Transverse colon (tissue), 4 donors: Measurements from ENCODE around the gene MBNL1. TPM values are rescaled to one million over a fixed set of nuclear protein-coding genes. Genes with fewer than 3 reads are reported as not detected.

Experiments
- DNase-seq: peaks from one replicate; pipeline ENCODE4 v3.0.0-alpha.2; 2019
- H3K27ac ChIP-seq, 4 donors: fragments of 200-600 bp; sonication (generic); 2 replicates each; pipeline ENCODE4 v1.5.1; 2016 to 2018; ENCODE audit warnings: inconsistent platforms in 4 of 4
- H3K27me3 ChIP-seq: fragments of 200-600 bp; sonication (generic); 2 replicates; pipeline ENCODE4 v1.5.1; 2017; ENCODE audit warnings: inconsistent platforms
- H3K36me3 ChIP-seq, 4 donors: fragments of 200-600 bp; sonication (generic); 2 replicates each; pipeline ENCODE4 v1.5.1; 2017 to 2019; ENCODE audit warnings: inconsistent platforms in 4 of 4
- H3K4me1 ChIP-seq, 4 donors: fragments of 200-600 bp; sonication (generic); 2 replicates each; pipeline ENCODE4 v1.5.1; 2017 to 2020; ENCODE audit warnings: inconsistent platforms in 4 of 4
- H3K4me3 ChIP-seq, 4 donors: fragments of 200-600 bp; sonication (generic); 1 replicate in 1 of 4; 2 replicates in 3 of 4; pipeline versions ENCODE4 v1.5.1 to v1.6.1; 2017 to 2019; ENCODE audit warnings: inconsistent platforms in 4 of 4
- H3K9me3 ChIP-seq, 2 donors: fragments of 200-600 bp; sonication (generic); 2 replicates each; pipeline ENCODE4 v1.5.1; 2017 to 2019; ENCODE audit warnings: inconsistent platforms in 2 of 2
- EP300 ChIP-seq: sonication (generic); formaldehyde crosslinking; IDR thresholded peaks from one replicate; pipeline ENCODE4 v1.6.1; 2017; ENCODE audit warnings: antibody characterized with exemption, low read depth
- POLR2A ChIP-seq: fragments of 450-650 bp; IDR thresholded peaks from one replicate; pipeline ENCODE4 v1.6.1; 2016; ENCODE audit warnings: antibody characterized with exemption, mild to moderate bottlenecking, moderate library complexity
- POLR2AphosphoS5 ChIP-seq, 3 donors: sonication (generic); formaldehyde crosslinking; IDR thresholded peaks; one replicate each; pipeline ENCODE4 v1.6.1; 2016; ENCODE audit warnings: antibody characterized with exemption in 3 of 3
- WGBS, 2 donors: methylation state at CpG; one replicate each; pipeline ENCODE4 v1.1.5; 2018; ENCODE audit warnings: low coverage in 1 of 2; 5-methylcytosine and 5-hydroxymethylcytosine counted together
- in situ Hi-C, 4 donors: fragments of 200-750 bp; cut with MboI; loops; one replicate each; pipeline versions ENCODE4 v1.15.0 to v1.15.1; 2017; ENCODE audit warnings: low sequenced_read_pairs in 3 of 4, low pct_ligation_motif_present in 1 of 4, low pct_unique_long_range_greater_than_20kb in 1 of 4
- intact Hi-C: fragments of 100-400 bp; cut with DNase I; formaldehyde crosslinking; loops from one replicate; pipeline ENCODE4 v1.15.1; 2023; ENCODE audit warnings: low total_unique reads
- total RNA-seq, 4 donors: library from RNA; depleted of rRNA; stranded (reverse); fragments of >200 nt; gene quantifications; one replicate each; pipeline ENCODE4 v1.1.0, GENCODE V29; 2016
- TF ChIP-seq, protein P1 (sequence below), 5 experiments: fragments of 200-600 bp in 3 of 5; fragments of 450-650 bp in 2 of 5; sonication (generic) in 3 of 5; IDR thresholded peaks; 1 replicate in 2 of 5; 2 replicates in 3 of 5; pipeline ENCODE4 v1.5.1; 2016 to 2017; ENCODE audit warnings: antibody characterized with exemption in 5 of 5, inconsistent platforms in 3 of 5, mild to moderate bottlenecking in 2 of 5, moderate library complexity in 1 of 5

Gene MBNL1
- total RNA-seq, 4 donors from 2014 or later, result 232 to 658 (median 509) TPM

DNA sequence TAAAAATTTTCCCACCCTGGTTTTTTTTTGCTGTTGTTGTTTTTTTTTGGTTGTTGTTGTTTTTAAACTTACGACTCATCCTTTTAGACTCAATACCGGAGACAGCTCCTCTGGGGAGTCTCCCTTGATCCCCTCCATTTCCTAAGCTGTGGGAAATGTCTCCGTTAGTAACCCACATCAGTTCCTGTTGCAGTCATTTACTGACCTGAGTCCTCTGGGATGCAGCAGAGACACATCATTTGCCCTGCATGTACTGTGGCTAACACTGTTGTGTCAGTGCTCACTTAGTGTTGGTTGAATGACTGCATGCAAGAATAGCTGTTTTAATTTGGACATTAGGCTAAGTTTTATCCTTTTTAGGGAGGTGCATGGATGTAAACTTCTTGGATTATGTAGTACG lies 83.8 kb downstream of the MBNL1 start:
- Histone ChIP-seq H3K4me1 (peaks cover 14 to 31% (median 18%) of the 10 kb centered on the region in 4 donors), H3K9me3 (no peaks in the 10 kb centered on the region), H3K36me3 (no peaks in the 10 kb centered on the region), H3K27me3 (no peaks in the 10 kb centered on the region), H3K27ac (peak overlapping the region in 2 of 4 donors; percentile 16 to 45), H3K4me3 (no peak overlapping the region)
- TF ChIP-seq POLR2A (no peak), EP300 (no peak), POLR2AphosphoS5 (IDR thresholded peaks at IDR 0.05) (no peak)
- TF ChIP-seq, protein P1, sequence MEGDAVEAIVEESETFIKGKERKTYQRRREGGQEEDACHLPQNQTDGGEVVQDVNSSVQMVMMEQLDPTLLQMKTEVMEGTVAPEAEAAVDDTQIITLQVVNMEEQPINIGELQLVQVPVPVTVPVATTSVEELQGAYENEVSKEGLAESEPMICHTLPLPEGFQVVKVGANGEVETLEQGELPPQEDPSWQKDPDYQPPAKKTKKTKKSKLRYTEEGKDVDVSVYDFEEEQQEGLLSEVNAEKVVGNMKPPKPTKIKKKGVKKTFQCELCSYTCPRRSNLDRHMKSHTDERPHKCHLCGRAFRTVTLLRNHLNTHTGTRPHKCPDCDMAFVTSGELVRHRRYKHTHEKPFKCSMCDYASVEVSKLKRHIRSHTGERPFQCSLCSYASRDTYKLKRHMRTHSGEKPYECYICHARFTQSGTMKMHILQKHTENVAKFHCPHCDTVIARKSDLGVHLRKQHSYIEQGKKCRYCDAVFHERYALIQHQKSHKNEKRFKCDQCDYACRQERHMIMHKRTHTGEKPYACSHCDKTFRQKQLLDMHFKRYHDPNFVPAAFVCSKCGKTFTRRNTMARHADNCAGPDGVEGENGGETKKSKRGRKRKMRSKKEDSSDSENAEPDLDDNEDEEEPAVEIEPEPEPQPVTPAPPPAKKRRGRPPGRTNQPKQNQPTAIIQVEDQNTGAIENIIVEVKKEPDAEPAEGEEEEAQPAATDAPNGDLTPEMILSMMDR (IDR thresholded peaks at IDR 0.05), result no peak
- WGBS, 2 donors, result 78 to 80% methylated on average over 4 of the region's 4 CpGs
- in situ Hi-C loops, result no loop called here
- no peak for DNase-seq
- intact Hi-C loops, result no loop called here

DNA sequence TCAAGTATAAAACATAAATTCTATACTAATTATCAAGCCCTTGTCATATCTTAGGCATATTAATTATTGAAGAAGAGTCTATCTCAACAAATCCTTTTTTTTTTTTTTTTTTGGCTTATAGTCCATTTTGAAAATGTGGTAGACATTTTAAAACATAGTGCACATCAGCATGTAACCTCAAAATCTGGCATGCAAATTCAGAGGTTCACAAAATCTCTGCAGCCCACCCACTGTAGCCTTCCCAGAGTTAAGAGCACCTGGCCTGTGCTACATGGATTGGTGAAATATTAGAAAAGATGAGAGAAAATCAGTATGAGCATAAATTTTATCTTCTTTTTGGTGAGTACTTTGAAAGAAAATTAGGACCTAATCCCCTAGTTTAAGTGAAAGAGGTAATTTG lies 84.8 kb downstream of the MBNL1 start:
- Histone ChIP-seq H3K27me3 (no peaks in the 10 kb centered on the region), H3K4me3 (no peak overlapping the region), H3K36me3 (no peaks in the 10 kb centered on the region), H3K27ac (no peak overlapping the region), H3K9me3 (no peaks in the 10 kb centered on the region), H3K4me1 (peaks cover 9 to 30% (median 17%) of the 10 kb centered on the region in 4 donors)
- in situ Hi-C loops, result no loop called here
- TF ChIP-seq EP300 (no peak), POLR2AphosphoS5 (IDR thresholded peaks at IDR 0.05) (no peak), POLR2A (no peak)
- TF ChIP-seq, protein P1 (IDR thresholded peaks at IDR 0.05), result no peak
- DNase-seq, result no peak
- intact Hi-C loops, result no loop called here

DNA sequence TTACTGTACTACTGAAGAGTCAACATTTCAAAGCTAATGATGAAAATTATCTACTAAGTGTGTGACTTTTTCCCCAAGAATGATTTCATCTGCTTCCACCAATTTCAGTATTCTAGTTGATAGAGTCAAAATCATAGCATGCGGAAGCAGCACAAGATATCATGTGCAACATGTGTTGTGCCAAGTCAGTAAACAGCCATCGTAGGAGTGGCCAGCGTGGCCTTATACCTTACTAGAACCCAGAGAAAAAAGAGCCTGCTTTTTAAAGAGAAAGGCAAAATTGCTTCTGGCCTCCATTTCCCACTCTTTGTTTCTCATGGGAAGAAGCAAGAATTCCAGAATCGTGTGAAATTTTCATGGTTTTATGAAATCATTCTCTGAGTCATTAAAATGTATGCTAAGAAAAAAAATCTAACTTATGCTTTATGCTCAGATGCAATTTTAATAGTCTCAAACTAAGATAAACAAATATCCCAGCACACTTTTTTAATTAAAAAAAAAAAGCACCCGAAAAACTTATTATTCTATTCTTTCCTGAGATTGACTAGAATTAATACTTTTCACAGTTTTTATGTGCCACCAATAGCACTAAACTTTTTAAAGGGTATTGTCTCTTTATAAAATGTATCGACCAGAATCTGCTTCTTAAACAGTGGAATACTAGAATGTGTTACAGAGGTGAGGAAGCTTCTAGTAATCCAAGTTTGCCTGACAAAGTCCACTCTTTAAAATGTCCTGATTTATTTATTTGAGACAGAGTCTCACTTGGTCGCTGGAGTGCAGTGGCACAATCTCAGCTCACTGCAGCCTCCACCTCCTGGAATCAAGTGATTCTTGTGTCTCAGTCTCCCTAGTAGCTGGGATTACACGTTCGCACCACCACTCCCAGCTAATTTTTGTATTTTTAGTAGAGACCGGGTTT lies 87.3 kb downstream of the MBNL1 start:
- 90 to 94% methylated on average over 9 to 10 of the region's 10 CpGs for WGBS, 2 donors
- TF ChIP-seq, protein P1 (IDR thresholded peaks at IDR 0.05), result no peak
- no peak for TF ChIP-seq EP300
- TF ChIP-seq POLR2A, result no peak
- TF ChIP-seq POLR2AphosphoS5 (IDR thresholded peaks at IDR 0.05), result no peak
- DNase-seq, result no peak
- H3K4me3 ChIP-seq, result no peak overlapping the region
- no peaks in the 10 kb centered on the region for H3K36me3 ChIP-seq
- no peaks in the 10 kb centered on the region for H3K9me3 ChIP-seq
- in situ Hi-C loops (no loop called here), intact Hi-C loops (no loop called here)
- peak overlapping the region in 1 of 4 donors; percentile 19 for H3K27ac ChIP-seq
- peaks cover 4 to 40% (median 10%) of the 10 kb centered on the region in 4 donors for H3K4me1 ChIP-seq
- no peaks in the 10 kb centered on the region for H3K27me3 ChIP-seq

DNA sequence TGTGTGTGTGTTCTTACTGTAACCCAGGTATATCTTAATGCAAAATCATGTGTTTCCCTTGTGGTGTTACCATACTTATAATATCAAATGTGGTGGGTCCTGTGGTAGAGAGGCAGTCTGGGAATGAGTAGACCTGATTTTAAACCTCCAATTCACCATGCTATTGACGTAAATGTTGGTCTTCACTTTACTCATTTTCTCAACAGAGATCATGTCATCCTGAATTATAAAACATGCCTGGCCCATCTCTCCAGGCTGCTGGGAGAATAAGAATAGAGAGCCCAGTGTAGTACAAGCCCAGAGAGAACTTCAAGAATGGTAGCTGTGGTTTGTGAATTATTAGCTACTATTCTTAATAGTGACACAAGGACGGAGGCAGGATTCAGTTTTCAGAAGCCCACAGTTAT lies 88.1 kb downstream of the MBNL1 start:
- peaks cover 4 to 48% (median 10%) of the 10 kb centered on the region in 4 donors for H3K4me1 ChIP-seq
- intact Hi-C loops, result no loop called here
- no peak overlapping the region for H3K27ac ChIP-seq
- no peaks in the 10 kb centered on the region for H3K27me3 ChIP-seq
- DNase-seq, result no peak
- in situ Hi-C loops, result no loop called here
- 83 to 92% methylated on average over 2 of the region's 2 CpGs for WGBS, 2 donors
- H3K4me3 ChIP-seq, result no peak overlapping the region
- H3K36me3 ChIP-seq, result no peaks in the 10 kb centered on the region
- no peaks in the 10 kb centered on the region for H3K9me3 ChIP-seq
- TF ChIP-seq, protein P1 (IDR thresholded peaks at IDR 0.05), result no peak
- TF ChIP-seq POLR2AphosphoS5 (IDR thresholded peaks at IDR 0.05) (no peak), EP300 (no peak), POLR2A (no peak)
